IPS-20b (cell line): ENCODE measurements around the gene CDC42EP1.
"Not testable (repeated sequence)": the region's sequence is repeated elsewhere in the genome, so short reads cannot be mapped to it uniquely, and the experiment has no call there.

ENCODE experiments used
- H3K27ac ChIP-seq: one replicate; pipeline ENCODE4 v1.5.1; 2013; ENCODE audit warnings: low read length
- H3K27me3 ChIP-seq: 2 replicates; pipeline ENCODE4 v1.6.1; 2013; ENCODE audit warnings: mild to moderate bottlenecking, low read length, inconsistent platforms; ENCODE audit not compliant: insufficient read depth
- H3K36me3 ChIP-seq: 2 replicates; pipeline ENCODE4 v1.6.1; 2013; ENCODE audit warnings: low read depth, mild to moderate bottlenecking, inconsistent platforms, low read length, moderate library complexity; ENCODE audit not compliant: insufficient read depth
- H3K4me1 ChIP-seq: 2 replicates; pipeline ENCODE4 v1.6.1; 2013; ENCODE audit warnings: mild to moderate bottlenecking, control low read depth, inconsistent platforms, low read length, moderate library complexity; ENCODE audit not compliant: insufficient read depth
- H3K4me3 ChIP-seq: 2 replicates; pipeline ENCODE4 v1.5.1; 2013; ENCODE audit warnings: mild to moderate bottlenecking, low read length, inconsistent platforms
- H3K9ac ChIP-seq: 2 replicates; pipeline ENCODE4 v1.6.1; 2013; ENCODE audit warnings: low read depth, mild to moderate bottlenecking, inconsistent platforms, low read length, moderate library complexity
- H3K9me3 ChIP-seq: 2 replicates; pipeline ENCODE4 v1.6.1; 2013; ENCODE audit warnings: mild to moderate bottlenecking, low read depth, low read length, inconsistent platforms; ENCODE audit not compliant: insufficient read depth

Gene CDC42EP1

DNA sequence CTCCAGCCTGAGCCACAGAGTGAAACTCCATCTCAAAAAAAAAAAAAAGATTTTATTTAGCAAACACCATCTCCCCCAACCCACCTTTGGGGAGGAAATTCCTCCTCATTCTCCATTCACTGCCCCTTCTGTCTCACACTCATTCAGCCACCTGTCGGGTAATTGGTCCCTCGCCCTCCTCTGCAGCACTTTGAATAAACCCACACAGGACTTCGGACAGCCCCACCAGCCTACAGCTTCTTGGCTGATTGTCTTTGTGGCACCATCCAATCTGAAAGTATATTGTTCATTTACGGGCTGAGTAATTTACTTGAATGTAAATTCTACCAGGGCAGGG, 40.9 kb downstream of the CDC42EP1 start:
- Histone ChIP-seq H3K9ac (peak overlapping the region; percentile 21; the same call in 1 of the 2 replicates), H3K27ac (peak overlapping the region; percentile 59), H3K9me3 (no peaks in the 10 kb centered on the region), H3K4me1 (peaks cover 5% of the 10 kb centered on the region; the same call in 1 of the 2 replicates), H3K4me3 (peak overlapping the region; percentile 27; the same call in 1 of the 2 replicates), H3K27me3 (no peaks in the 10 kb centered on the region; the same call in 1 of the 2 replicates), H3K36me3 (no peaks in the 10 kb centered on the region)

DNA sequence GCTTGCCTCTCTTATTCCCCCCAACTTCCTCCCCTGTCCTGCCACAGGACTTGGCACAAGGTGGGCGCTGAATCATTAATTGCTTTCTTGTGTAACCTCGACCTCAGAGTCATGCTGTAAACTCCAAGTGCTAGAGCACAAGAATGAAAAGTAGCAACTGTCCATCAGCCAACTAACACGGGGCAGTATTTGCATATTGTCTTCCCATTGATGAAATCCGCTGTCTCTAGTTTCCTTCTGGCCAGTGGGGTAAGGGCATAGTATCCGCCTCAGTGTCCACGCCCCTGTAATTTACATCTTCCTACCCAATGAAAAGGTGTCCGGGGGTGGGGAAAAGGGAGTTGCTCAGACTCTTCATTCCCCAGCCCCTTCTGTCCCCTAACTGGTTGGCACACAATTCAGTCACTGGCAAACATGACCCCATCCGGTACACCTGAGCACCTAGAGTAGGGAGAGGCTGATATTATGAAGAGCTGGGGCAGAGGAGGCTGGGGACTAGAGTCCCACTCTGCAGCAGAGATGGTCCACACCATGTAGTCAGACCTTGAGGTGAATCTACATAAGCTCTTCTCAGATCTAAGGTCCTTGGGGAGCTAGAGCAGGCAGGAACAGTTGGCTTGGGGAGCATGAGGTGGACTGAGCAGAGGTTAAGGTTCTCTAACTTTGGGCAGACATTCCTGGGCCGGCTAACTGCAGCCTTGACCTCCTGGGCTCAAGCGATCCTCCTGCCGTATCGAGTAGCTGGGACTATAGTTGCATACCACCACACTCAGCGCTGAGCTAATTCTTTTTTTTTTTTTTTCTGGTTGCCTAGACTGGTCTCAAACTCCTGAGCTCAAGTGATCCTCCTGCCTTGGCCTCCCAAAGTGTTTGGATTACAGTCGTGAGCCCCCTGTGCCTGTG, 41.5 kb downstream of the CDC42EP1 start:
- peaks cover 5% of the 10 kb centered on the region; the same call in 1 of the 2 replicates for H3K4me1 ChIP-seq
- no peaks in the 10 kb centered on the region; the same call in 1 of the 2 replicates for H3K27me3 ChIP-seq
- H3K27ac ChIP-seq = peak overlapping the region; percentile 59
- no peaks in the 10 kb centered on the region for H3K9me3 ChIP-seq
- H3K9ac ChIP-seq = peak overlapping the region; percentile 21; the same call in 1 of the 2 replicates
- peak overlapping the region; percentile 28; the same call in 1 of the 2 replicates for H3K4me3 ChIP-seq
- H3K36me3 ChIP-seq = no peaks in the 10 kb centered on the region

DNA sequence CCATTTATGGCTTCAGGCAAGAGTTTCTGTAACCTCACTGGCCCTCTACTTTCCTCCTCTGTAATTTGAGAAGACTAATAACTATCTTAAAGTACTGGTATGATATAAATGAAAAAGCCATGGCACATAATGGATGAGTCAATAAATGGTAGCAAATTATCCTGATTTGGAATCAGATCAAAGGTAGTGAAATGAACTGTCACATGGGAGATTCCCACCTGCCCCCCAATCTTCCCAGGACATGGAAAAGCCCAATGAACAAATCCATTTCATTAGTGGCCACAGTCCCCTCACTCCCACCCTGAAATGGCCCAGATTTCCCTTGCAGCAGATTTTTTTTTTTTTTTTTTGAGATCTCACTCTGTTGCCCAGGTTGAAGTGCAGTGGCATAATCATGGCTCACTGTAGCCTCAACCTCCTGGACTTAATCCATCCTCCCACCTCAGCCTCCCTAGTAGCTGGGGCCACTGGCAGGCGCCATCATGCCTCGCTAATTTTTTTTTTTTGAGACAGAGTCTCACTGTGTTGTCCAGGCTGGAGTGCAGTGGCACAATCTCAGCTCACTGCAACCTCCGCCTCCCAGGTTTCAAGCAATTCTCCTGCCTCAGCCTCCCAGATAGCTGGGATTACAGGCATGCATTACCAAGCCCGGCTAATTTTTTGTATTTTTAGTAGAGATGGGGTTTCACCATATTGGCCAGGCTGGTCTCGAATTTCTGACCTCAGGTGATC, 42.4 kb downstream of the CDC42EP1 start:
- not testable (repeated sequence) for H3K27me3 ChIP-seq, H3K36me3 ChIP-seq, H3K4me3 ChIP-seq, H3K9ac ChIP-seq, H3K27ac ChIP-seq, H3K9me3 ChIP-seq, H3K4me1 ChIP-seq

DNA sequence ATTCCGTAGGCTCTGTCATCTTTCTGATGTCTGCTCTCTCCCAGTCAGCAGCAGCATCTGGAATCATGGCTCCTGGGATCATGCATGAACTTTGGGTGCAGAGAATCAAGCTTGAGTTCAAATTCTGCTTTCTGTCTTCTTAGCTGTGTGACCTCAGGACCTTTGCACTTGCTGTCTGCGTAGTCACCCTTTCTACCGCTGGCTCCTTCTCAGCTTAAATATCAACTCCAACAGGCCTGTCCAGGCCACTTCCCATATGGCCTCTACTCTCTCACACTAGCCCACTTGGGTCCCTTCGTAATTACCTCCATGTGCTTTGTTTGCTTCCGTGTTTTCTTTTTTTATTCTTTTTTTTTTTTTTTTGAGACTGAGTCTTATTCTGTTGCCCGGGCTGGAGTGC, 43.8 kb downstream of the CDC42EP1 start:
- H3K4me3 ChIP-seq = no peak overlapping the region
- H3K36me3 ChIP-seq = no peaks in the 10 kb centered on the region
- no peak overlapping the region for H3K9ac ChIP-seq
- H3K27me3 ChIP-seq = no peaks in the 10 kb centered on the region; the same call in 1 of the 2 replicates
- no peak overlapping the region for H3K27ac ChIP-seq
- peaks cover 5% of the 10 kb centered on the region; the same call in 1 of the 2 replicates for H3K4me1 ChIP-seq
- H3K9me3 ChIP-seq = no peaks in the 10 kb centered on the region

DNA sequence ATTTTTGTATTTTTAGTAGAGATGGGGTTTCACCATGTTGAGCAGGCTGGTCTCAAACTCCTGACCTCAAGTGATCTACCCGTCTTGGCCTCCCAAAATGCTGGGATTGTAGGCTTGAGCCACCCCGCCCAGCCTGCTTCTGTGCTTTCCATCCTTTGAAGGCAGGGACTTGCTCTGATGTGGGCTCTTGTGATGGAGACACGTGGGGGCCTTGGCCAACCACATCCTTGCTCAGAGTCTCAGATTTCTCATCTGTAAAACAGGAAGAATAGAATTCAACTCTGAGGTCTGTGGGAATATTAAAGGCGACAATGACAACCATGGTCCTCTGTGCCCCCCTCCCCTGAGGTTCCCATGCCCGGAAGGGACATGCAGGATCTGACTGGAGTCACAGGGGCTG, 44.6 kb downstream of the CDC42EP1 start:
- H3K4me1 ChIP-seq = peaks cover 8% of the 10 kb centered on the region; the same call in 1 of the 2 replicates
- no peak overlapping the region for H3K9ac ChIP-seq
- no peak overlapping the region for H3K4me3 ChIP-seq
- no peaks in the 10 kb centered on the region for H3K36me3 ChIP-seq
- H3K27me3 ChIP-seq = no peaks in the 10 kb centered on the region; the same call in 1 of the 2 replicates
- H3K27ac ChIP-seq = no peak overlapping the region
- H3K9me3 ChIP-seq = no peaks in the 10 kb centered on the region

DNA sequence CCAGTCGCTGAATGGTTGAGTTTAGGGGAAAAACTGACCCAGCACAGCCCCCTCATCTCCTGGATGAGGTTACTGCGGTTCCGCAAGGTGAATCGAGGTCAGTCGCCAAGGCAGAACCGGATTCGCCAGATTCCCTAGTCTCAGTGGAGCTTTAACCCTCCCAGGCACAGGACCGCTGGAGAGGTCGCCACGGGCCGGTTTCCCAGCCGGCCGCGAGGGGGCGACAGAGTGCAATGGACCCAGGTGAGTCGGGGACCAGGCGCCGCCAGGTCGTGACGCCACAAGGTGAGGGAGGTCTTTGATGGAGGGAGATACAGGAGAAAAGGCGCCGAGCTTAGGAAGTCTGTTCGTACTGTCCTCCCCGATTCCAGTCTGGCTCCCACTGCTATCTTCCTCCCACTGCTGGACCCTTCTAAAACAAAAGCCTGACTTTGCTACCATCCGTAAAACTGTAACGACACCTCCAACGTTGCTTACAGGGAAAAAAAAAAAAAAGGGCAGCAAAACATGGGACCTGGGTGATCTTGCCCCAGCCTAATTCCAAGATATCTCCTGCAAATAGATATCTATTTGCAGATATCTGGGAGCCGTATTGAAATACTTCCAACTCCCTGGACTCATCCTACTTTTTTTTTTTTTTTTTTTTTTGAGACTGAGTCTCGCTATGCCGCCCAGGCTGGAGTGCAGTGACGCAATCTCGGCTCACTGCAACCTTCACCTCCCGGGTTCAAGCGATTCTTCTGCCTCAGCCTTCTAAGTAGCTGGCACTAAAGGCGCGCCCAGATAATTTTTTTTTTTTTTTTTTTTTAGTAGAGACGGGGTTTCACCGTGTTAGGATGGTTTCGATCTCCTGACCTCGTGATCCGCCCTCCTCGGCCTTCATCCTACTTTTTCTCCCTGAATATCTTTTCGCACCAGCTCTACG, 47.0 kb downstream of the CDC42EP1 start:
- Histone ChIP-seq H3K36me3 (no peaks in the 10 kb centered on the region), H3K4me3 (peak overlapping the region; percentile 96), H3K27ac (no peak overlapping the region), H3K9ac (peak overlapping the region; percentile 68; the same call in 1 of the 2 replicates), H3K4me1 (peaks cover 5% of the 10 kb centered on the region; the same call in 1 of the 2 replicates), H3K27me3 (no peaks in the 10 kb centered on the region; the same call in 1 of the 2 replicates), H3K9me3 (no peaks in the 10 kb centered on the region)

DNA sequence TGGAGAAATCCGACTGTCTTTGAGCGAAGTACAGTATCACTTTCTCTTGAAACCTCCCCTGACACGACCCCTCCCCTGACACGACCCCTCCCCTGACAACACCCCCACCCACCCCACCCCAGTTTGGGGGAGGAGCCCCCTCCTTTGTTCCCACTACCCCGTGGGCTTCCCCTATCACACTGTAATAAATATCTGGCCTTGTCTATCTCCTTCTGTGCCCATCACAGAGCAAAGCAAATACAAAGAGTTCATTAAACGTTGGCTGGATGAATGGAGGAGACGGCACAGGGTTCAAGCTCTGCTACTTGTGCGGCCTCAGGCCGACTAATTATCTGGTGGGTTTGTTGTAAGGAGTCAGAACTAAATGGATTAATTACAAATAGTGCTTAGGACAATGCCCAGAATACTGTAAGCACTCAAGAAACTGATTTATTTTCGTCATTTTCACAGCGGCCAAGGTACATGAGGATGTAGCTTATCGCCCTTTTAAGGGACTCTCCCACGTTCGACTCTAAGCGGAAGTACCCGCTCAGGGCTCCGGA, 47.7 kb downstream of the CDC42EP1 start:
- H3K4me3 ChIP-seq = peak overlapping the region; percentile 96
- H3K36me3 ChIP-seq = 0 out of 2 replicates have a peak, but pooled peaks cover 3% of the 10 kb centered on the region
- peak overlapping the region; percentile 100 for H3K27ac ChIP-seq
- H3K9ac ChIP-seq = peak overlapping the region; percentile 99
- no peaks in the 10 kb centered on the region; the same call in 1 of the 2 replicates for H3K27me3 ChIP-seq
- H3K9me3 ChIP-seq = no peaks in the 10 kb centered on the region
- peaks cover 5% of the 10 kb centered on the region; the same call in 1 of the 2 replicates for H3K4me1 ChIP-seq

DNA sequence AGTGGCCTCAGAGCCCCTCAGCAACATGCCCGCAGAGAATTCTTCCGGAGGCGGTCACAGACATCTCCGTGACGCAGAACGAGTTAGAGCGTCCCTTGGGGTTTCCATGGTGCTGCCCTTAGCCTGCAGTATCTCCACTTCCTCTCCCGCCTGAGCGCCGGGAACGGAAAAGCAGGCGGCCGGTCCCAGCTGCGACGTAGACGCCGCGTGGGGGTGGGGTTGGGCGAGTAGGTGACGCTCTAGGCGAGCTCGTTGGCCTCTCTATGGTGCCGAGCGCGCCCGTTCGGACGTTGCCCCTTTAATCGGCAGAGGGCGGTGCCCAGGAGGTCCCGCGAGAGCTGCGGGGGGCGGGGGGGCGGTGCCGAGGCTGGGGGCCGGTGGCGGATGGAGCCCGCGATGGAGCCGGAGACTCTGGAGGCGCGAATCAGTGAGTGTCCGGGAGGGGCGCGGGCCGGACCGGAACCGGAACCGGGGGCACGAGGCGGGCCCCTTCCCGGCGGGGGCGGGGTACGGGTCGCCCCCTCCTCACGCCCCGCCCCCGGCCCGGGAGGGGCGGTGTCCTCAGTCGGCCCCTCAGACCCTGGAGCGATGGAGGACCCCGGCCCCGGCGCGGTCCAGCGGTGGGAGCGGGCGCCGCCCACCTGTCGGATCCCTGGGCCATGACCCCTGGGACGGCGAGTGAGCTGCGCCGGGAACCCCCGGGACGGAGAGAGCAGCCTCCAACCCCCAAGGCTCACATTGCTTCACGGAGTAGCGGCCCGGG, 48.4 kb downstream of the CDC42EP1 start, which contains the start of gene GGA1:
GGA1 (plus strand) TSS at position 358 of the 763 bp plus-strand sequence; CDS start at position 385, 27 bp downstream.
- Histone ChIP-seq H3K4me1 (peaks cover 5% of the 10 kb centered on the region; the same call in 1 of the 2 replicates), H3K9ac (peak within 1 kb of the TSS; percentile 99), H3K27ac (peak within 1 kb of the TSS; percentile 100), H3K9me3 (no peaks in the 10 kb centered on the region), H3K4me3 (peak within 1 kb of the TSS; percentile 96), H3K27me3 (no peaks in the 10 kb centered on the region; the same call in 1 of the 2 replicates), H3K36me3 (0 out of 2 replicates have a peak, but pooled peaks cover 6% of the 10 kb centered on the region)

DNA sequence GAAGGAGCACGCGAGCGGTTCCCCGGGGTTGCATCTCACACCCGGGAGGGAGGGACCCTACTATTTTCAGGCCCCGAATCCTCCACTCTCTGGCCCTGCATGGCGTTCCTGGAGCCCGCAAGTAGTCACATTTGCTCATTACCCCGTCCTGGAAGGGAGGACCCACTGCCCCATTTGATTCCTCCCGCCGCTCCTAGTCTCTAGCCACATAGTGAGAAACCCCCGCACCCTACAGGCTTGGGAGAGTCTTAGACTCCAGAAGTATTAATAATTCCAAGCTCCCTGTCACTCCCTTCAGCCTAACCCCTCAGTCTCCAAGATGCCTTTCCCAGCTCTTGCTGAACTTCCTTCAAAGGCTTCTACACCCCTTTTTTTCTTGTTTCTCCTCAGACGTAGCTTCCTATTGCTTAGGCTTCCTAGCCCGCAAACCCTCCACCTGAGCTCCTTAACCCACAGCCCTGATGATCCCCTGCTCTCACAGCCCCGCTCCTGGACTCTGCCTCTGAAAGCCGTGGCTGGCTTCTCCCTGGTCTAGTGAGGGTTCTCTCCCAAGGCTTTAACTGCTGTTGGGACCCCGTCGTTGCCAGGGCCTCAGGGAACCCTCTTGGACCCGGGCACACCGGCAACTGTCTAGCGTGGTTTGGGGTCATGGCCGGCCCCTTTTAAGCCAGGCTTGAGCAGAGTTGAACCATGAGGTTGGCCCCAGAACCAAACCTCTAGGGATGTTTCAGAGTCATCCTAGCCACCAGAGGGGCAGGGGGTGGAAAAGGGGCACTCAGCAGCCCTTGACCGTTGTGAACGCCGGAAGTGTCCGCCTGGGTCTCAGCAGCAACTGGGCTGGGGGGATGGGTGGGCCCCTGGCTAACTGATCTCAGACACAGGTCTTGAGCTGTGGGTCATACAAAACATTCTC, 49.2 kb downstream of the CDC42EP1 start:
- H3K27me3 ChIP-seq = no peaks in the 10 kb centered on the region; the same call in 1 of the 2 replicates
- H3K4me3 ChIP-seq = peak overlapping the region; percentile 96
- no peaks in the 10 kb centered on the region for H3K9me3 ChIP-seq
- H3K4me1 ChIP-seq = peaks cover 5% of the 10 kb centered on the region; the same call in 1 of the 2 replicates
- no peak overlapping the region for H3K27ac ChIP-seq
- H3K9ac ChIP-seq = peak overlapping the region; percentile 99; the same call in 1 of the 2 replicates
- peaks cover 14% of the 10 kb centered on the region; the same call in 1 of the 2 replicates for H3K36me3 ChIP-seq
